CD4-positive, CD25-positive, alpha-beta regulatory T cell (primary cell): ENCODE data around the gene SMAP2. TPM values are rescaled to one million over a fixed set of nuclear protein-coding genes. Genes with fewer than 3 reads are reported as not detected.

Source experiments
- ATAC-seq, 2 donors: fragments of 150-1000 bp; cut with Tn5 transposase; one replicate each; pipeline ENCODE4 v1.10.0; 2021; ENCODE audit warnings: low read depth in 2 of 2, moderate number of reproducible peaks in 2 of 2, moderate library complexity in 1 of 2
- DNase-seq, 3 donors: peaks; one replicate each; pipeline versions ENCODE4 v3.0.0 to v3.0.0-alpha.2; 2012 to 2022; ENCODE audit warnings: mixed read lengths in 1 of 3
- H3K27ac ChIP-seq: one replicate; pipeline ENCODE4 v1.7.0; 2013; ENCODE audit warnings: mild to moderate bottlenecking, low read length; ENCODE audit not compliant: insufficient read depth, poor library complexity, severe bottlenecking
- H3K27me3 ChIP-seq: one replicate; pipeline ENCODE4 v1.7.0; 2013; ENCODE audit warnings: low read length; ENCODE audit not compliant: control insufficient read depth, insufficient read depth
- H3K36me3 ChIP-seq: one replicate; pipeline ENCODE4 v1.7.0; 2013; ENCODE audit warnings: mild to moderate bottlenecking, low read length, moderate library complexity; ENCODE audit not compliant: control insufficient read depth, insufficient read depth
- H3K4me1 ChIP-seq: 2 replicates; pipeline ENCODE4 v1.7.0; 2013; ENCODE audit warnings: mild to moderate bottlenecking, low read length; ENCODE audit not compliant: insufficient read depth, control insufficient read depth, poor library complexity, severe bottlenecking
- H3K4me3 ChIP-seq: one replicate; pipeline ENCODE4 v1.7.0; 2013; ENCODE audit warnings: low read depth, mild to moderate bottlenecking, low read length, moderate library complexity
- H3K9me3 ChIP-seq, 2 experiments: 1 replicate in 1 of 2; 2 replicates in 1 of 2; pipeline ENCODE4 v1.7.0; 2013; ENCODE audit warnings: low read length in 2 of 2, mild to moderate bottlenecking in 1 of 2, moderate library complexity in 1 of 2; ENCODE audit not compliant: control insufficient read depth in 2 of 2
- H3K27ac Mint-ChIP-seq, 3 donors: one replicate each; pipeline ENCODE4 v1.8.0; 2020 to 2022; ENCODE audit warnings: mild to moderate bottlenecking in 3 of 3, mixed read lengths in 3 of 3, moderate library complexity in 2 of 3
- H3K27me3 Mint-ChIP-seq: one replicate; pipeline ENCODE4 v1.8.0; 2022; ENCODE audit warnings: mild to moderate bottlenecking, mixed read lengths
- H3K36me3 Mint-ChIP-seq: one replicate; pipeline ENCODE4 v1.8.0; 2020; ENCODE audit warnings: mixed read lengths
- H3K4me1 Mint-ChIP-seq, 4 donors: one replicate each; pipeline ENCODE4 v1.8.0; 2020 to 2022; ENCODE audit warnings: mixed read lengths in 4 of 4, mild to moderate bottlenecking in 1 of 4
- H3K4me3 Mint-ChIP-seq, 4 donors: one replicate each; pipeline ENCODE4 v1.8.0; 2020 to 2022; ENCODE audit warnings: mild to moderate bottlenecking in 4 of 4, mixed read lengths in 4 of 4, moderate library complexity in 3 of 4
- H3K9me3 Mint-ChIP-seq, 7 donors: one replicate each; pipeline ENCODE4 v1.8.0; 2020 to 2022; ENCODE audit warnings: mixed read lengths in 7 of 7, mild to moderate bottlenecking in 3 of 7, moderate library complexity in 2 of 7
- polyA plus RNA-seq, 4 donors: library from polyadenylated mRNA; unstranded; fragments of 300-500 nt; fragmentation: Illumina TruSeq; gene quantifications; one replicate each; pipeline ENCODE4 v1.2.3, GENCODE V29; 2021
- total RNA-seq: library from RNA; stranded (reverse); gene quantifications from one replicate; pipeline ENCODE4 v1.2.3, GENCODE V29; 2022

Gene SMAP2
- total and polyA plus RNA-seq, 5 donors from 2014 or later, result 297 to 472 (median 398) TPM

GRCh38 chr1:40393173-40393572 lies 19.6 kb downstream of the SMAP2 start:
- Mint-ChIP-seq H3K4me3 (peak overlapping the region; percentile 77 to 94 (median 80)), H3K4me1 (peaks cover 32 to 98% (median 92%) of the 10 kb centered on the region in 4 donors), H3K9me3 (no peaks in the 10 kb centered on the region), H3K27ac (peak overlapping the region; percentile 98 to 100 (median 99)), H3K36me3 (peaks cover 32% of the 10 kb centered on the region), H3K27me3 (peaks cover 7% of the 10 kb centered on the region)
- no peaks in the 10 kb centered on the region for H3K9me3 ChIP-seq
- no peak for ATAC-seq
- peak in 1 of 3 donors; percentile 34 for DNase-seq
- H3K27ac ChIP-seq, result peak overlapping the region; percentile 99
- peak overlapping the region; percentile 84 for H3K4me3 ChIP-seq
- no peaks in the 10 kb centered on the region for H3K27me3 ChIP-seq
- peaks cover under 1% of the 10 kb centered on the region for H3K36me3 ChIP-seq
- H3K4me1 ChIP-seq, result peaks cover 96% of the 10 kb centered on the region

- H3K9me3 Mint-ChIP-seq, result no peaks in the 10 kb centered on the region
- H3K4me3 Mint-ChIP-seq, result peak overlapping the region; percentile 77 to 94 (median 80)
- H3K4me3 ChIP-seq, result peak overlapping the region; percentile 84
- H3K27me3 Mint-ChIP-seq, result no peaks in the 10 kb centered on the region
- DNase-seq, result peak; percentile 39 to 68 (median 66)
- H3K27me3 ChIP-seq, result no peaks in the 10 kb centered on the region
- no peaks in the 10 kb centered on the region for H3K9me3 ChIP-seq
- peaks cover 20% of the 10 kb centered on the region for H3K36me3 Mint-ChIP-seq
- peaks cover 32 to 94% (median 87%) of the 10 kb centered on the region in 4 donors for H3K4me1 Mint-ChIP-seq
- H3K27ac Mint-ChIP-seq, result peak overlapping the region; percentile 98 to 100 (median 99)
- peaks cover 99% of the 10 kb centered on the region for H3K4me1 ChIP-seq
- H3K36me3 ChIP-seq, result peaks cover 8% of the 10 kb centered on the region
- peak overlapping the region; percentile 99 for H3K27ac ChIP-seq
- peak; percentile 79 to 81 for ATAC-seq
These were observed 21.1 kb downstream of the SMAP2 start for GRCh38 chr1:40394491-40395172.

- Mint-ChIP-seq H3K4me3 (peak overlapping the region; percentile 77 to 94 (median 86)), H3K36me3 (peaks cover 16% of the 10 kb centered on the region), H3K9me3 (peaks cover 0 to 3% (median 0%) of the 10 kb centered on the region in 7 donors), H3K27ac (peak overlapping the region; percentile 98 to 100 (median 99)), H3K4me1 (peaks cover 40 to 95% (median 88%) of the 10 kb centered on the region in 4 donors), H3K27me3 (no peaks in the 10 kb centered on the region)
- Histone ChIP-seq H3K9me3 (no peaks in the 10 kb centered on the region), H3K4me3 (peak overlapping the region; percentile 84), H3K36me3 (peaks cover 8% of the 10 kb centered on the region), H3K4me1 (peaks cover 100% of the 10 kb centered on the region), H3K27me3 (no peaks in the 10 kb centered on the region), H3K27ac (peak overlapping the region; percentile 99)
- DNase-seq, result peak in 1 of 3 donors; percentile 58
- ATAC-seq, result peak in 1 of 2 donors; percentile 6
These were observed 22.0 kb downstream of the SMAP2 start for GRCh38 chr1:40395190-40396175.

GRCh38 chr1:40396420-40396819 lies 22.9 kb downstream of the SMAP2 start:
- H3K27ac Mint-ChIP-seq, result peak overlapping the region; percentile 90 to 100 (median 97)
- peak in 1 of 3 donors; percentile 44 for DNase-seq
- H3K27me3 Mint-ChIP-seq, result no peaks in the 10 kb centered on the region
- H3K9me3 Mint-ChIP-seq, result peaks cover 0 to 3% (median 0%) of the 10 kb centered on the region in 7 donors
- peaks cover 42 to 95% (median 84%) of the 10 kb centered on the region in 4 donors for H3K4me1 Mint-ChIP-seq
- peak overlapping the region; percentile 60 to 89 (median 82) for H3K4me3 Mint-ChIP-seq
- H3K27ac ChIP-seq, result peak overlapping the region; percentile 99
- no peaks in the 10 kb centered on the region for H3K9me3 ChIP-seq
- no peak for ATAC-seq
- H3K36me3 ChIP-seq, result peaks cover 8% of the 10 kb centered on the region
- H3K4me1 ChIP-seq, result peaks cover 100% of the 10 kb centered on the region
- peak overlapping the region; percentile 84 for H3K4me3 ChIP-seq
- peaks cover 16% of the 10 kb centered on the region for H3K36me3 Mint-ChIP-seq
- H3K27me3 ChIP-seq, result no peaks in the 10 kb centered on the region

- Mint-ChIP-seq H3K27me3 (no peaks in the 10 kb centered on the region), H3K36me3 (peaks cover 16% of the 10 kb centered on the region), H3K27ac (peak overlapping the region; percentile 90 to 100 (median 97)), H3K4me3 (peak overlapping the region; percentile 60 to 89 (median 82)), H3K9me3 (peaks cover 0 to 3% (median 0%) of the 10 kb centered on the region in 7 donors), H3K4me1 (peaks cover 44 to 95% (median 84%) of the 10 kb centered on the region in 4 donors)
- Histone ChIP-seq H3K27me3 (no peaks in the 10 kb centered on the region), H3K27ac (peak overlapping the region; percentile 99), H3K36me3 (peaks cover 8% of the 10 kb centered on the region), H3K9me3 (no peaks in the 10 kb centered on the region), H3K4me3 (peak overlapping the region; percentile 84), H3K4me1 (peaks cover 100% of the 10 kb centered on the region)
- no peak for DNase-seq
- no peak for ATAC-seq
These were observed 23.7 kb downstream of the SMAP2 start for GRCh38 chr1:40397258-40397657.

GRCh38 chr1:40399984-40400704 lies 26.6 kb downstream of the SMAP2 start:
- Histone ChIP-seq H3K9me3 (no peaks in the 10 kb centered on the region), H3K27ac (peak overlapping the region; percentile 99), H3K4me3 (peak overlapping the region; percentile 76), H3K4me1 (peaks cover 100% of the 10 kb centered on the region), H3K36me3 (peaks cover 18% of the 10 kb centered on the region), H3K27me3 (no peaks in the 10 kb centered on the region)
- peak in 1 of 3 donors; percentile 32 for DNase-seq
- Mint-ChIP-seq H3K4me1 (peaks cover 49 to 94% (median 81%) of the 10 kb centered on the region in 4 donors), H3K9me3 (peaks cover 0 to 3% (median 0%) of the 10 kb centered on the region in 7 donors), H3K4me3 (peak overlapping the region; percentile 72 to 89 (median 78)), H3K27me3 (no peaks in the 10 kb centered on the region), H3K27ac (peak overlapping the region; percentile 87 to 95 (median 89)), H3K36me3 (peaks cover 8% of the 10 kb centered on the region)
- ATAC-seq, result no peak
